GM12878 (cell line): ENCODE results near the gene PTPRN2. TPM values are rescaled to one million over a fixed set of nuclear protein-coding genes. Genes with fewer than 3 reads are reported as not detected.

Experiments used
- ATAC-seq: fragments of 200-7000 bp; cut with Tn5 transposase; 3 replicates; pipeline ENCODE4 v1.9.1; 2020; ENCODE audit warnings: mild to moderate bottlenecking, moderate library complexity
- BruUV-seq: library from RNA; stranded (reverse); fragments of 400-500 nt; replicated peaks from 2 replicates; lab custom pipeline; 2021; lab: Mats Ljungman, UMichigan
- CTCF ChIA-PET: fragments of 300-600 bp; sonication (Branson Sonifier 250); formaldehyde crosslinking; extraction: SDS; loops from one replicate; lab custom pipeline; 2021; ENCODE audit warnings: inconsistent platforms; lab: Yijun Ruan, JAX
- POLR2A ChIA-PET: fragments of 350-600 bp; formaldehyde crosslinking; extraction: SDS; loops from one replicate; lab custom pipeline; 2021; ENCODE audit warnings: inconsistent platforms; lab: Charles Lee
- RAD21 ChIA-PET: fragments of 300-600 bp; sonication (Branson Sonifier 250); formaldehyde crosslinking; loops from one replicate; lab custom pipeline; 2023; ENCODE audit warnings: antibody characterized with exemption; ENCODE audit not compliant: unreplicated experiment; lab: Charles Lee
- SMC1A ChIA-PET: fragments of 300-600 bp; sonication (Branson Sonifier 250); formaldehyde crosslinking; loops from one replicate; lab custom pipeline; 2023; ENCODE audit not compliant: unreplicated experiment, uncharacterized antibody; lab: Charles Lee
- DNase-seq: peaks from one replicate; pipeline ENCODE4 v3.0.0-alpha.2; 2011; ENCODE audit warnings: low read depth, low spot score
- FAIRE-seq: peaks from 3 replicates; lab custom pipeline; 2011; peaks lifted over from hg19 to GRCh38; lab: Jason Lieb, UNC
- H2AFZ ChIP-seq: 2 replicates; pipeline ENCODE4 v1.6.0; 2011; ENCODE audit warnings: low read depth, low read length, control low read depth; ENCODE audit not compliant: control insufficient read depth
- H3K27ac ChIP-seq: 2 replicates; pipeline ENCODE4 v1.5.1; 2011; ENCODE audit warnings: control low read depth; ENCODE audit not compliant: control insufficient read depth, insufficient read depth
- H3K27me3 ChIP-seq, 2 experiments: replicated peaks in 1 of 2; 2 replicates each; pipeline versions ENCODE4 v1.6.0 to v1.6.1; 2011; ENCODE audit warnings: low read length in 1 of 2; ENCODE audit not compliant: control insufficient read depth in 2 of 2, insufficient read depth in 2 of 2
- H3K36me3 ChIP-seq, 2 experiments: 2 replicates each; pipeline ENCODE4 v1.5.1; 2011; ENCODE audit warnings: low read length in 1 of 2; ENCODE audit not compliant: control insufficient read depth in 2 of 2, insufficient read depth in 2 of 2
- H3K4me1 ChIP-seq: 2 replicates; pipeline ENCODE4 v1.6.1; 2011; ENCODE audit warnings: mild to moderate bottlenecking, low read length, moderate library complexity, mixed read lengths; ENCODE audit not compliant: control insufficient read depth, insufficient read depth
- H3K4me2 ChIP-seq: 2 replicates; pipeline ENCODE4 v1.6.0; 2011; ENCODE audit warnings: control low read depth; ENCODE audit not compliant: control insufficient read depth, insufficient read depth
- H3K4me3 ChIP-seq: fragments of 200-600 bp; sonication (generic); 2 replicates; pipeline ENCODE4 v1.5.1; 2016
- H3K79me2 ChIP-seq: 2 replicates; pipeline ENCODE4 v1.6.0; 2011; ENCODE audit warnings: low read length; ENCODE audit not compliant: control insufficient read depth, insufficient read depth
- H3K9ac ChIP-seq: 2 replicates; pipeline ENCODE4 v1.8.0; 2011; ENCODE audit warnings: low read length, control low read depth, mixed read lengths; ENCODE audit not compliant: control insufficient read depth, insufficient read depth
- H3K9me3 ChIP-seq: replicated peaks from 3 replicates; pipeline ENCODE4 v1.5.1; 2011; ENCODE audit warnings: mild to moderate bottlenecking, low read length; ENCODE audit not compliant: control insufficient read depth, insufficient read depth
- H4K20me1 ChIP-seq: 2 replicates; pipeline ENCODE4 v1.6.0; 2011; ENCODE audit not compliant: control insufficient read depth, insufficient read depth
- CHD2 ChIP-seq: IDR thresholded peaks from 2 replicates; pipeline ENCODE4 v1.6.1; 2011; ENCODE audit warnings: low read depth, low read length, improper control_type of control experiment, borderline replicate concordance
- HDAC6 ChIP-seq: fragments of 200-600 bp; sonication (generic); IDR thresholded peaks from one replicate; pipeline ENCODE4 v1.8.0; 2017; ENCODE audit warnings: antibody characterized with exemption; ENCODE audit not compliant: unreplicated experiment
- HSF1 ChIP-seq: fragments of 150-350 bp; IDR thresholded peaks from 2 replicates; pipeline ENCODE4 v1.6.1; 2014; ENCODE audit warnings: mild to moderate bottlenecking, low read depth, low read length
- KAT2A ChIP-seq: conservative IDR thresholded peaks from 2 replicates; pipeline ENCODE4 v1.6.1; 2011; ENCODE audit warnings: low read depth, low read length; ENCODE audit not compliant: control insufficient read depth
- PAX5 ChIP-seq: IDR thresholded peaks from 2 replicates; pipeline ENCODE4 v1.6.1; 2011; ENCODE audit warnings: low read depth, low read length, borderline replicate concordance
- PKNOX1 ChIP-seq: fragments of 450-650 bp; IDR thresholded peaks from 2 replicates; pipeline ENCODE4 v1.6.1; 2016; ENCODE audit warnings: mild to moderate bottlenecking
- RB1 ChIP-seq: fragments of 450-650 bp; formaldehyde crosslinking; IDR thresholded peaks from 2 replicates; pipeline ENCODE4 v1.6.1; 2017; ENCODE audit warnings: mild to moderate bottlenecking, borderline replicate concordance
- SMC3 ChIP-seq: IDR thresholded peaks from 2 replicates; pipeline ENCODE4 v1.6.1; 2011; ENCODE audit warnings: low read length, improper control_type of control experiment, borderline replicate concordance
- SP1 ChIP-seq: IDR thresholded peaks from one replicate; pipeline ENCODE4 v1.6.1; 2011; ENCODE audit warnings: low read depth, low read length
- TAF1 ChIP-seq: IDR thresholded peaks from 2 replicates; pipeline ENCODE4 v1.6.1; 2011; ENCODE audit warnings: mild to moderate bottlenecking, low read depth, low read length, borderline replicate concordance
- YY1 ChIP-seq: IDR thresholded peaks from 2 replicates; pipeline ENCODE4 v1.6.1; 2011; ENCODE audit warnings: low read depth, mild to moderate bottlenecking, low read length
- WGBS: methylation state at CpG from one replicate; pipeline ENCODE4 v1.1.6; 2016; ENCODE audit warnings: low lambda C conversion rate; ENCODE audit not compliant: insufficient replicate concordance, insufficient coverage; ENCODE audit errors: missing lambda C conversion rate; 5-methylcytosine and 5-hydroxymethylcytosine counted together
- in situ Hi-C: fragments of 300-500 bp; cut with MboI; formaldehyde crosslinking; loops from 9 replicates; pipeline ENCODE4 v1.14.3; 2018; ENCODE audit warnings: mixed read lengths
- intact Hi-C: fragments of 100-400 bp; cut with micrococcal nuclease; formaldehyde crosslinking; loops from one replicate; pipeline ENCODE4 v1.14.2; 2022; ENCODE audit not compliant: unreplicated experiment
- polyA plus RNA-seq, 11 experiments: library from polyadenylated mRNA; depleted of rRNA in 4 of 11; unstranded in 6 of 11; stranded (reverse) in 5 of 11; fragments of >200 nt; fragmentation: Nextera tagmentation in 4 of 11; fragmentation: Illumina TruSeq in 1 of 11; extraction: Ambion mirVana in 4 of 11; extraction: Trizol in 1 of 11; gene quantifications; 1 replicate in 1 of 11; 2 replicates in 10 of 11; pipeline versions ENCODE4 v1.2.1 to v1.2.3, GENCODE V29; 2011 to 2016; ENCODE audit warnings: inconsistent platforms in 2 of 11, missing spikeins in 2 of 11, low read depth in 1 of 11
- total RNA-seq, 4 experiments: library from RNA; depleted of rRNA in 3 of 4; stranded (reverse); fragments of >200 nt in 3 of 4; fragmentation: Illumina TruSeq in 1 of 4; extraction: Trizol in 1 of 4; gene quantifications; 2 replicates each; pipeline versions ENCODE4 v1.2.1 to v1.2.3, GENCODE V29; 2013 to 2021
- TF ChIP-seq, protein P1 (sequence below): fragments of 450-650 bp; IDR thresholded peaks from 2 replicates; pipeline ENCODE4 v1.6.1; 2016; ENCODE audit warnings: mild to moderate bottlenecking
- TF ChIP-seq, protein P2 (sequence below): fragments of 450-650 bp; IDR thresholded peaks from 2 replicates; pipeline ENCODE4 v1.6.1; 2018; ENCODE audit warnings: borderline replicate concordance, mild to moderate bottlenecking; ENCODE audit not compliant: partially characterized antibody
- TF ChIP-seq, protein P3 (sequence below): fragments of 450-650 bp; IDR thresholded peaks from 2 replicates; pipeline ENCODE4 v1.6.1; 2014; ENCODE audit warnings: mild to moderate bottlenecking

The PTPRN2 gene
- total and polyA plus RNA-seq, 10 of the 15 experiments (the other 5 are each of a cell fraction or from before 2014, with no cell fraction given), result 5.4 TPM; not detected in 9

DNA sequence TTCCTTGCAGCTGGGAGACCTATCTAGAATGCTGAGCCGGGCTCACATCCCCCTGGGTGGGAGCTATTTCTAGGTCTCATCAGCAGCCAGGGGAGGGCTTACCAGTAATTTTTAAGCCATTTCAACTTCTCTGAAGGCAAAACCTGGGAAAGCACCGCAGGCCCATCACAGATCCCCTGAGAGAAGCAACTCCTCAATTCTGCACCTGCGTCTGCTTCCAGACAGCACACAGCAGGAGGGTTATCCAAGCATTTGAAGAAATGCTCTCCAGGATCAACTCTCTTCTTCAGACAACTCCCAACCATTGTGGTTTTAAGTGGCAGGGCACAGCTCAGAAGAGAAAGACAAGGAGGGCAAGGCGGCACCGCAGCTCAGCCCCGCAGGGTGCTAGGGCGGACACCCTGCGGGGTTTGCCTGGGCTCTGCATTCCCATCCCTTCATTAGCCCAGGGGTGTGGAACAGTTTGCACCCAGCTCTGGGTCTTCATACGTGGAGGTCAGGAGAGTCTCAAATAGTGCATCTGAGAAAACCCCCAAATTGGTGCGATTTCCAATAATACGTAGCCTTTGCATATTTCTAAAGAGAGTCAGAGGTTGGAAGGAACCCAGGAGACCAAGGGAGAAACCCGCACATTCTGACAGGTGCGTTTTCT lies 632.1 kb downstream of the PTPRN2 start (continued):
- TF ChIP-seq PKNOX1, result no peak
- TF ChIP-seq, all 136 proteins: peak for 0

GRCh38 chr7:157954901-157955300 lies 632.7 kb downstream of the PTPRN2 start:
- 41% methylated on average over 7 of the region's 7 CpGs for WGBS
- Histone ChIP-seq H3K4me3 (no peak overlapping the region), H3K9me3 (no peaks in the 10 kb centered on the region; the same call in 2 of the 3 replicates), H3K4me2 (no peak overlapping the region), H3K27ac (no peak overlapping the region), H4K20me1 (no peaks in the 10 kb centered on the region), H3K9ac (no peak overlapping the region), H3K79me2 (no peaks in the 10 kb centered on the region), H3K27me3 (no peaks in the 10 kb centered on the region), H3K36me3 (no peaks in the 10 kb centered on the region), H2AFZ (no peak overlapping the region), H3K4me1 (no peaks in the 10 kb centered on the region)
- ATAC-seq, result no peak
- ChIA-PET RAD21 (no interaction called here), POLR2A (no interaction called here), SMC1A (no interaction called here), CTCF (no interaction called here)
- DNase-seq, result no peak
- in situ Hi-C loops (no loop called here), intact Hi-C loops (no loop called here)
- no TSS peak for BruUV-seq
- FAIRE-seq, result no peak
- TF ChIP-seq TAF1 (no peak), HSF1 (no peak), YY1 (no peak), CHD2 (no peak), PAX5 (no peak), RB1 (no peak), KAT2A (no peak), SP1 (no peak), SMC3 (no peak), HDAC6 (no peak)
- TF ChIP-seq, protein P1, sequence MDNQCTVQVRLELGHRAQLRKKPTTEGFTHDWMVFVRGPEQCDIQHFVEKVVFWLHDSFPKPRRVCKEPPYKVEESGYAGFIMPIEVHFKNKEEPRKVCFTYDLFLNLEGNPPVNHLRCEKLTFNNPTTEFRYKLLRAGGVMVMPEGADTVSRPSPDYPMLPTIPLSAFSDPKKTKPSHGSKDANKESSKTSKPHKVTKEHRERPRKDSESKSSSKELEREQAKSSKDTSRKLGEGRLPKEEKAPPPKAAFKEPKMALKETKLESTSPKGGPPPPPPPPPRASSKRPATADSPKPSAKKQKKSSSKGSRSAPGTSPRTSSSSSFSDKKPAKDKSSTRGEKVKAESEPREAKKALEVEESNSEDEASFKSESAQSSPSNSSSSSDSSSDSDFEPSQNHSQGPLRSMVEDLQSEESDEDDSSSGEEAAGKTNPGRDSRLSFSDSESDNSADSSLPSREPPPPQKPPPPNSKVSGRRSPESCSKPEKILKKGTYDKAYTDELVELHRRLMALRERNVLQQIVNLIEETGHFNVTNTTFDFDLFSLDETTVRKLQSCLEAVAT, result no peak
- TF ChIP-seq, protein P2, sequence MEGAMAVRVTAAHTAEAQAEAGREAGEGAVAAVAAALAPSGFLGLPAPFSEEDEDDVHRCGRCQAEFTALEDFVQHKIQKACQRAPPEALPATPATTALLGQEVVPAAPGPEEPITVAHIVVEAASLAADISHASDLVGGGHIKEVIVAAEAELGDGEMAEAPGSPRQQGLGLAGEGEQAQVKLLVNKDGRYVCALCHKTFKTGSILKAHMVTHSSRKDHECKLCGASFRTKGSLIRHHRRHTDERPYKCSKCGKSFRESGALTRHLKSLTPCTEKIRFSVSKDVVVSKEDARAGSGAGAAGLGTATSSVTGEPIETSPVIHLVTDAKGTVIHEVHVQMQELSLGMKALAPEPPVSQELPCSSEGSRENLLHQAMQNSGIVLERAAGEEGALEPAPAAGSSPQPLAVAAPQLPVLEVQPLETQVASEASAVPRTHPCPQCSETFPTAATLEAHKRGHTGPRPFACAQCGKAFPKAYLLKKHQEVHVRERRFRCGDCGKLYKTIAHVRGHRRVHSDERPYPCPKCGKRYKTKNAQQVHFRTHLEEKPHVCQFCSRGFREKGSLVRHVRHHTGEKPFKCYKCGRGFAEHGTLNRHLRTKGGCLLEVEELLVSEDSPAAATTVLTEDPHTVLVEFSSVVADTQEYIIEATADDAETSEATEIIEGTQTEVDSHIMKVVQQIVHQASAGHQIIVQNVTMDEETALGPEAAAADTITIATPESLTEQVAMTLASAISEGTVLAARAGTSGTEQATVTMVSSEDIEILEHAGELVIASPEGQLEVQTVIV, result no peak
- TF ChIP-seq, protein P3, sequence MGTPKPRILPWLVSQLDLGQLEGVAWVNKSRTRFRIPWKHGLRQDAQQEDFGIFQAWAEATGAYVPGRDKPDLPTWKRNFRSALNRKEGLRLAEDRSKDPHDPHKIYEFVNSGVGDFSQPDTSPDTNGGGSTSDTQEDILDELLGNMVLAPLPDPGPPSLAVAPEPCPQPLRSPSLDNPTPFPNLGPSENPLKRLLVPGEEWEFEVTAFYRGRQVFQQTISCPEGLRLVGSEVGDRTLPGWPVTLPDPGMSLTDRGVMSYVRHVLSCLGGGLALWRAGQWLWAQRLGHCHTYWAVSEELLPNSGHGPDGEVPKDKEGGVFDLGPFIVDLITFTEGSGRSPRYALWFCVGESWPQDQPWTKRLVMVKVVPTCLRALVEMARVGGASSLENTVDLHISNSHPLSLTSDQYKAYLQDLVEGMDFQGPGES, result no peak
